Activated CD4-positive, alpha-beta T cell treated with anti-CD3 and anti-CD28 coated beads, Interleukin-2, amount 50 U/mL, for 24 hours (primary cell): ENCODE measurements around the gene KAT7.
A peak's percentile ranks its signal among the peaks of the same experiment; 100 is the strongest.
"Not testable (repeated sequence)": the region's sequence is repeated elsewhere in the genome, so short reads cannot be mapped to it uniquely, and the experiment has no call there.

ENCODE experiments used
- DNase-seq, 2 donors: peaks; one replicate each; pipeline ENCODE4 v3.0.0-alpha.2; 2020; ENCODE audit warnings: low read depth in 1 of 2, low spot score in 1 of 2

The KAT7 gene

GRCh38 chr17:49798182-49798581 is 9.7 kb downstream of the KAT7 start:
- no peak for DNase-seq

DNA sequence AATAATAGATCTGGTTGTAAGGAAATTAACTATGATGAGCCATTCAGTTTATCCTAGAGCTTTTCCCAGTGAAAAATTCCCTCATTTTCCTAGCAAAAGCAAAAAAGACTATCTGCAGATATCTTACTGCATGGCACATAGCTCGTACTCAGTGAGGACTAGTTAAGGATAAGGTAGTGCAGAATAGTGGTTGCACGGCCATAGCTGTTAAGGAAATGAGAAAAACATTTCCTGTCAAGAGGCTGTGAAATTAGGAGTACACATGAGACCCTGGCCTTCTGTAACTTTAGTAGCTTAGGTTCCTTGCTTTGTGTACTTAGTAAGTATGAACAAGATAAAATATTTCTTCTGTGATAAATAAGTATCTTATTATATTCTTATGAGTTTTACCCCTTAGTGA is 10.3 kb downstream of the KAT7 start:
- no peak for DNase-seq

DNA sequence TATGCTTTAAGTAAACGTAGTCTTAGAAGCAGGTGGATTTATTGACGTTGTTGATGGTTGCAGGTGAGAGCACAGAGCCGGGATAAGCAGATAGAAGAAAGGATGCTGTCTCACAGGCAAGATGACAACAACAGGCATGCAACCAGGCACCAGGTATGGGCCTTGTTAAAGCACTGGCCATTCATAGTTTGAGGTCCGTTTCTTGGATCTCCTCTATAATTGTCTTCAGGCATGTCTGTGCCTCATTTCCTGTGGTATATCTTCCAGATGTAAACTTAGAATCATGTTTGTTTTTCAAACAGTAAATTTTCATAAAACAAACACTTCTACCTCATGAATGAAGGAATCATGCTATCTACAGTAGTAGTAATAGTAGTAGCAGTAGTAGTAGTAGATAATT is 20.6 kb downstream of the KAT7 start:
- no peak for DNase-seq

DNA sequence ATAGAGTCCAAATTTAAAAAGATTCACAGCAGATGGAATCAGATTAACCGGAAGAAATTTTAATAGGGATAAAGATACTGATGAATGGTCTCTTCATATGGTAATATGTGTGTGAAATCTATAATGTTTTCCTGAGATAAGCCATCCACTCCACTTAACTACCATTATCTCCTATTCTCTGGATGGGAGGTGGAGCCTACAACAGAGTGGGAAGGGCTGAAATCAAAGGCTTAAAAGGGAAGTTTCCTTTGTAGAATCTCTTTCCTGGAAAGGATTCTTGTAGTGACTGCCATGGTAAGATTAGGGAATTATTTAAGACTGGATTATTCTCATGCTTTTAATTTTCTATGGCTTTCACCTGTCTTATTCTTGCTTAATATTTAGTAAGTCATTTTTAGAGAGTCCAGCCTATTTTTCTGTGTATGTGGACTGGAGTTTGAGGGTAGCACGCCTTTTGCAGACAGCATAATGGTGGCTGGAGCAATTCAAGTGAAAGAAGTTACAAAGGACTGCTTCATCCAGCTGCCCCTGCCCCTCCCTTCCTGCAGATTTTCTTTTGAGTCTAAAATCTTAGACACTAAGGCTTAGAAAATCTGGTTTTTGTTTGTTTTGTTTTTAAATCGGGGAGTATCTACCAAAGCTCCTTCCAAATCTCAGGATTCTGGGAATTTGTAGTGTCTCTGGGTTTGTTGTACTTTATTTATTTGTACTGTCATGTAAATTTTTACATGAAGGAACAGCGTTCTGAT is 26.5 kb downstream of the KAT7 start:
- DNase-seq, result no peak

- DNase-seq, result no peak
Measured at GRCh38 chr17:49815761-49816281, 27.3 kb downstream of the KAT7 start.

- DNase-seq, result peak; percentile 2 to 17
Measured at GRCh38 chr17:49817993-49818392, 29.5 kb downstream of the KAT7 start.

DNA sequence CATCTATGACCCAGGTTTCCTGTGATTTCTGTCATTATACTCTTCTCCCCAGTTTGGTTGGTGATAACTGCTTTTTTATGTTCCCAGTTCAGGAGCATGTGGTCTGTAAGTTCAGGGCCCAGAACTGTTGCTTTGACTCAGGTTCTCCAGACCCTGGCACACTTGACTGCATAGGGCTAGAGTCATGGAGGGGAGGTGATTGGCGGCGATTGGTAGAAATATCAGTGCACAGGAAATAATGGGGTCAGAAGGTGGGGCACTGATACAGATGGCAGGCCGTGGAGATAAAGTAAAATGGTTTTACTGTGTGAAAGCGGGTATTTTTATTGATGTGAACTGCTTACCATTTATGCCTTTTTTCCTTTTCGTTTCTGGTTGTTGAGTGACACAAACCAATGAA is 30.7 kb downstream of the KAT7 start:
- no peak for DNase-seq

GRCh38 chr17:49819651-49820050 is 31.2 kb downstream of the KAT7 start:
- DNase-seq, result no peak

GRCh38 chr17:49820773-49821172 is 32.3 kb downstream of the KAT7 start:
- DNase-seq, result no peak

DNA sequence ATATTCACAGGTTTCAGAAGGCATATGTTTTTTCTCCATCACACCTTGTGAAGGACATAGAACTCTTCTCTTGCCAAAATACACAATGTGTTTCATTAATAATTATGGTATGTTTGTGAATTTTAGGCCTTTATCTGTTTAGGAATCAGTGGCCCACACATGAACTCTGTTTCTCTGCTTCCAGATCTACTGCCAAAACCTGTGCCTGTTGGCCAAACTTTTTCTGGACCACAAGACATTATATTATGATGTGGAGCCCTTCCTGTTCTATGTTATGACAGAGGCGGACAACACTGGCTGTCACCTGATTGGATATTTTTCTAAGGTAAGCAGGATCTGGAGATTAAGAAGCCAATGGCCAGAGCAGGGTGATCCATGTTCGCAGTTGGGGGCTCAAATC is 33.0 kb downstream of the KAT7 start:
- no peak for DNase-seq

DNA sequence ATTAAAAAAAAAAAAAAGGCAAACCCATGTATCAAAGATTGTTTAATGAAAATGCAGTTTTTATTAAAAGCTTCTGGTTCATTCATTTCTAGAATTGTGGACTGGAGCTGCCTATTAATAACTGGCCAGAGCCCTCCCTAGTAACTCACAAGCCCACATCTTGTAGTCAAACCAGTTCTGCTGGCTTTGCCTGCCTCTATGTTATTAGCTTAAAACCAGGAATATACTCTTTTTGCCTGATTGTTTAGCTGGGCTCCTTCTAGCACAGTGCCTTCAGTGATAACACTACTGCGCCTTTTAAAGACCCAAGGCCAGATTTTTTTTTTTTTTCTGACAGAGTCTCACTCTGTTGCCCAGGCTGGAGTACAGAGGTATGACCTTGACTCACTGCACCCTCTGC is 33.4 kb downstream of the KAT7 start:
- no peak for DNase-seq

- no peak for DNase-seq
Measured at GRCh38 chr17:49822829-49823228, 34.3 kb downstream of the KAT7 start.

DNA sequence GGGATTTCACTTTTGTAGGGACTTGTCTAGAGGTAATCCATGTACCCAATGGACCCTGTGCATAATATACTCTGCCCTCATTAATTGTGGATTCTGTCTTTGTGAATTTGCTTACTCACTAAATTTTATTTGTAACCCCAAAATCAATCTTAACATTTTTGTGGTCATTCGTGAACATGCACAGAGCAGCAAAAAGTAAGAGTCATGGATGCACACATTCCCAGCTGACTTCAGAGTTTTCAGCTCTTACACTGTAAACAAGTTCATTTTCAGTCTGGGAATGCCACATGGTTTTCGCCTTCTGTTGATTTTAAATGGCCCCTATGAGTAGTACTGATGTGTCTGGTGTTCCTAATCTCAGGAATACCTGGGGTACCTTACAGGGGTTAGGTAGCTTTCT is 35.1 kb downstream of the KAT7 start:
- DNase-seq, result no peak

DNA sequence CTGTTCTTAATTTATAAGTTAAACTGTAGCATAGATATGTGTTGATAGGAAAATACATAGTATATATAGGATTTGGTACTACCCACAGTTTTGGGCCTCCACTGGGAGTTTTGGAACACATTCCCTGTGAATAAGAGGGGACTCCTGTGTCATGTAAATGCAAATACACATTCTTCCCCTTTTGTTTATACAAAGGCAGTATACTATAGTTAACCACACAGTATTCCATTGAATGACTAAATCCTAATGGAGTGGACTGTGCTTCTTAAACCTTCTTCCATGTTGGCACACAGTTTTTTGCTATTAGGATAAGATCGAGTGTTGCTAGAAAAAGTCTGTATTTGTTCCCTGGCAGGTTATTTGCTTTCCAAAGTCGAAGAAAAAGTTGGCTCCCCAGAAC is 37.2 kb downstream of the KAT7 start:
- DNase-seq, result no peak

GRCh38 chr17:49828325-49828724 is 39.8 kb downstream of the KAT7 start:
- DNase-seq, result not testable (repeated sequence)

GRCh38 chr17:49829026-49829425 is 40.5 kb downstream of the KAT7 start:
- DNase-seq, result no peak

DNA sequence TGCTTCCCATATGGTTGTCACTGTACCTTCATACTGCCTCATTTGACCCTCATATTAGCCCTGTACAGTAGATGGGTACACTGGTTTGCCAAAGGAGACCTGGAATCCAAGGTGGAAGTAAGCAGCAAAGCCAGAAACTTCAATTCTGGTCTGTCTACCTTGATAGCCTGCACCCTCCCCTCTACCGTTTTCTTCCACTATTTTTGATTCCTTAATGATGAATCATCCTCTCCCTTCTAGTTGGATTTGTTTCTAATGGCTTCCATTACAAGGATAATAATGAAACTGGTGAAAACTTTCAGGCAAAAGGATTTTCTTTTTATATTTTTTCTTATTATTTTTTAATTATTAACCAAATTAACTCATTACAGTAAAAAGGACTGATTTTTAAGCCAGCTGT is 42.1 kb downstream of the KAT7 start:
- DNase-seq, result no peak

GRCh38 chr17:49832840-49833599 is 44.5 kb downstream of the KAT7 start:
- DNase-seq, result no peak

DNA sequence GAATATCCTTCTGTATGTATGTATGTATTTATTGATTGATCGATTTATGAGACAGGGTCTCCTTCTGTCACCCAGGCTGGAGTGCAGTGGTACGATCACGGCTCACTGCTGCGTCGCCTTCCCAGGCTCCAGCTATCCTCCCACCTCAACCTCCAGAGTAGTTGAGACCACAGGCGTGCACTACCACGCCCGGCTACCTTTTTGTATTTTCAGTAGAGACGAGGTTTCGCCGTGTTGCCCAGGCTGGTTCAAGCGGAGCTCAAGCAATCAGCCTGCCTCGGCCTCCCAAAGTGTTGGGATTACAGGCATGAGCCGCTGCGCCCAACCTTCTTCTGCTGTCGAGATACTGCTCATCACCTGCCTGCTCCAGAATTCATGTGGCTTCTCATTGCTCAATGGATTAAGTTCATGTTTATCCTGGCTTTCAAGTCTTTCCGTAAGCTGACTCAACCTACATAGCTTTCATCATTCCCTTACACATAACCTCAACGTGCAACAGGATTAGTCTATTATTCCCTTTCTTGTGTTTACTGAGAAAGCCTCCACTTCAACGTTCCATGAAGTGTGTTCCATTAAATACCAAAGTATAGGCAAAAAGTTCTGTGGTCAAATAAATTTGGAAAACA is 45.8 kb downstream of the KAT7 start:
- DNase-seq, result no peak

GRCh38 chr17:49835472-49835871 is 47.0 kb downstream of the KAT7 start:
- DNase-seq, result no peak

- no peak for DNase-seq
Measured at GRCh38 chr17:49836111-49837030, 47.9 kb downstream of the KAT7 start.
